ENCODE measurements around the gene ILRUN. TPM values are rescaled to one million over a fixed set of nuclear protein-coding genes. Genes with fewer than 3 reads are reported as not detected.
"Not testable (repeated sequence)": the region's sequence is repeated elsewhere in the genome, so short reads cannot be mapped to it uniquely, and the experiment has no call there.

Gene ILRUN
- 37.5 and 50.2 TPM in 2 replicates for polyA plus RNA-seq (2011; rRNA removed)
- polyA minus RNA-seq (2011; rRNA and poly(A)+ RNA removed): 40.4 and 53.2 TPM in 2 replicates

- TF ChIP-seq CTCF (IDR thresholded peaks at IDR 0.05; ENCODE audit: insufficient read depth, low read depth, low read length): no peak
- ChIA-PET POLR2A (no interaction called here), CTCF (no interaction called here)
- DNase-seq (ENCODE audit: low read depth): peak; percentile 50
- Histone ChIP-seq H3K4me3 (ENCODE audit: low read depth, low read length) (peak within 1 kb of the TSS; percentile 68), H3K36me3 (ENCODE audit: control insufficient read depth, insufficient read depth, low read length) (no peaks in the 10 kb centered on the region), H3K27me3 (ENCODE audit: control insufficient read depth, insufficient read depth, low read length) (no peaks in the 10 kb centered on the region)
Observed at GRCh38 chr6:34696739-34697543, at the start of gene ILRUN. TSS of gene ILRUN (minus strand) at chr6:34696767. CDS start at chr6:34696603, 164 bp downstream.

GRCh38 chr6:34745277-34746103 lies 48.9 kb upstream of the ILRUN start:
- POLR2A ChIA-PET: no interaction called here
- CTCF ChIA-PET: no interaction called here
- peak; percentile 19 for DNase-seq (ENCODE audit: low read depth)

GRCh38 chr6:34744294-34744647 lies 47.7 kb upstream of the ILRUN start:
- H3K27me3 ChIP-seq (ENCODE audit: control insufficient read depth, insufficient read depth, low read length); H3K4me3 ChIP-seq (ENCODE audit: low read depth, low read length); POLR2A ChIA-PET; DNase-seq (ENCODE audit: low read depth); H3K36me3 ChIP-seq (ENCODE audit: control insufficient read depth, insufficient read depth, low read length); CTCF ChIA-PET: not testable (repeated sequence)

More at GRCh38 chr6:34745277-34746103, 48.9 kb upstream of the ILRUN start:
- H3K4me3 ChIP-seq (ENCODE audit: low read depth, low read length): no peak overlapping the region
- H3K36me3 ChIP-seq (ENCODE audit: control insufficient read depth, insufficient read depth, low read length): no peaks in the 10 kb centered on the region
- no peak for TF ChIP-seq CTCF (IDR thresholded peaks at IDR 0.05; ENCODE audit: insufficient read depth, low read depth, low read length)
- H3K27me3 ChIP-seq (ENCODE audit: control insufficient read depth, insufficient read depth, low read length): 0 out of 2 replicates have a peak, but pooled peaks cover under 1% of the 10 kb centered on the region

- ChIA-PET POLR2A (no interaction called here), CTCF (no interaction called here)
- TF ChIP-seq CTCF (IDR thresholded peaks at IDR 0.05; ENCODE audit: insufficient read depth, low read depth, low read length): no peak
- no peaks in the 10 kb centered on the region for H3K36me3 ChIP-seq (ENCODE audit: control insufficient read depth, insufficient read depth, low read length)
- H3K27me3 ChIP-seq (ENCODE audit: control insufficient read depth, insufficient read depth, low read length): 0 out of 2 replicates have a peak, but pooled peaks cover 2% of the 10 kb centered on the region
- no peak for DNase-seq (ENCODE audit: low read depth)
- H3K4me3 ChIP-seq (ENCODE audit: low read depth, low read length): no peak overlapping the region
Observed at GRCh38 chr6:34743625-34744293, 47.2 kb upstream of the ILRUN start.

- H3K36me3 ChIP-seq (ENCODE audit: control insufficient read depth, insufficient read depth, low read length): no peaks in the 10 kb centered on the region
- no peak for TF ChIP-seq CTCF (IDR thresholded peaks at IDR 0.05; ENCODE audit: insufficient read depth, low read depth, low read length)
- DNase-seq (ENCODE audit: low read depth): no peak
- no peak overlapping the region for H3K4me3 ChIP-seq (ENCODE audit: low read depth, low read length)
- POLR2A ChIA-PET: interaction anchor here (0.7 kb wide), 1 partner anchor 17 kb away, joined by 4 read pairs; no protein-coding TSS in a partner anchor
- 0 out of 2 replicates have a peak, but pooled peaks cover 2% of the 10 kb centered on the region for H3K27me3 ChIP-seq (ENCODE audit: control insufficient read depth, insufficient read depth, low read length)
- CTCF ChIA-PET: no interaction called here
Observed at GRCh38 chr6:34742094-34742493, 45.5 kb upstream of the ILRUN start.
